Stomach (tissue), 9 donors: ENCODE results near the gene SPINT4. TPM values are rescaled to one million over a fixed set of nuclear protein-coding genes. Genes with fewer than 3 reads are reported as not detected.
A peak's percentile ranks its signal among the peaks of the same experiment; 100 is the strongest.

Experiments used
- DNase-seq, 2 donors: peaks; one replicate each; pipeline versions ENCODE4 v3.0.0 to v3.0.0-alpha.2; 2013 to 2019
- H3K27ac ChIP-seq, 5 donors: fragments of 200-600 bp in 4 of 5; sonication (generic) in 4 of 5; one replicate each; pipeline ENCODE4 v1.5.1; 2013 to 2019; ENCODE audit warnings: mild to moderate bottlenecking in 1 of 5, moderate library complexity in 1 of 5
- H3K27me3 ChIP-seq, 3 donors: fragments of 200-600 bp; sonication (generic); one replicate each; pipeline ENCODE4 v1.5.1; 2017 to 2019; ENCODE audit warnings: mixed run types in 1 of 3
- H3K36me3 ChIP-seq, 4 donors: fragments of 200-600 bp; sonication (generic); 1 replicate in 3 of 4; 2 replicates in 1 of 4; pipeline ENCODE4 v1.5.1; 2016 to 2019
- H3K4me1 ChIP-seq, 4 donors: fragments of 200-600 bp; sonication (generic); one replicate each; pipeline ENCODE4 v1.5.1; 2016 to 2019
- H3K4me3 ChIP-seq, 4 donors: fragments of 200-600 bp; sonication (generic) in 3 of 4; one replicate each; pipeline ENCODE4 v1.5.1; 2016 to 2019; ENCODE audit warnings: mild to moderate bottlenecking in 1 of 4
- H3K9me3 ChIP-seq, 4 donors: fragments of 200-600 bp; sonication (generic); one replicate each; pipeline ENCODE4 v1.5.1; 2016 to 2019
- EP300 ChIP-seq: sonication (generic); formaldehyde crosslinking; IDR thresholded peaks from one replicate; pipeline ENCODE4 v1.6.1; 2017; ENCODE audit warnings: antibody characterized with exemption
- POLR2A ChIP-seq, 4 donors: fragments of 450-650 bp; IDR thresholded peaks; one replicate each; pipeline ENCODE4 v1.6.1; 2016; ENCODE audit warnings: antibody characterized with exemption in 4 of 4, control low read depth in 2 of 4, mild to moderate bottlenecking in 1 of 4, moderate library complexity in 1 of 4
- POLR2AphosphoS5 ChIP-seq, 3 donors: sonication (generic); formaldehyde crosslinking; IDR thresholded peaks; one replicate each; pipeline ENCODE4 v1.6.1; 2016; ENCODE audit warnings: antibody characterized with exemption in 3 of 3
- WGBS, 5 donors: extraction: QIAGEN DNeasy Blood & Tissue Kit in 3 of 5; methylation state at CpG; one replicate each; pipeline versions ENCODE4 v1.1.5 to v1.1.7; 2013 to 2018; 5-methylcytosine and 5-hydroxymethylcytosine counted together
- intact Hi-C: fragments of 100-400 bp; cut with DNase I; formaldehyde crosslinking; loops from one replicate; pipeline ENCODE4 v1.15.1; 2023; ENCODE audit warnings: low total_unique reads
- polyA plus RNA-seq, 3 donors: library from polyadenylated mRNA; stranded (reverse); fragments of 200-250 nt; gene quantifications; one replicate each; pipeline ENCODE4 v1.2.3, GENCODE V29; 2013
- small RNA-seq, 4 donors: library from RNA; depleted of rRNA; stranded (forward); fragments of <200 nt; gene quantifications; one replicate each; pipeline ENCODE3, GENCODE V24; 2016
- total RNA-seq, 5 donors: library from RNA; depleted of rRNA; stranded (reverse); fragments of >200 nt; gene quantifications; one replicate each; pipeline versions ENCODE4 v1.1.0 to v1.2.3, GENCODE V29; 2014 to 2016
- TF ChIP-seq, protein P1 (sequence below), 7 experiments: fragments of 450-650 bp in 4 of 7; fragments of 200-600 bp in 3 of 7; sonication (generic) in 3 of 7; IDR thresholded peaks; one replicate each; pipeline ENCODE4 v1.5.1; 2016 to 2019; ENCODE audit warnings: antibody characterized with exemption in 7 of 7, control low read depth in 2 of 7, mild to moderate bottlenecking in 1 of 7
- donor health status: healthy with polysubstance abuse.
- donor health status: Bipolar disorder and iron deficiency.
- donor health status: healthy.

The SPINT4 gene
- total and polyA plus RNA-seq, 8 donors = not detected

GRCh38 chr20:45774945-45775344 lies 52.8 kb downstream of the SPINT4 start:
- no peak overlapping the region for H3K4me3 ChIP-seq
- no peak for TF ChIP-seq EP300
- TF ChIP-seq POLR2AphosphoS5 (IDR thresholded peaks at IDR 0.05) = no peak
- no peak for TF ChIP-seq POLR2A (IDR thresholded peaks at IDR 0.05)
- TF ChIP-seq, protein P1, sequence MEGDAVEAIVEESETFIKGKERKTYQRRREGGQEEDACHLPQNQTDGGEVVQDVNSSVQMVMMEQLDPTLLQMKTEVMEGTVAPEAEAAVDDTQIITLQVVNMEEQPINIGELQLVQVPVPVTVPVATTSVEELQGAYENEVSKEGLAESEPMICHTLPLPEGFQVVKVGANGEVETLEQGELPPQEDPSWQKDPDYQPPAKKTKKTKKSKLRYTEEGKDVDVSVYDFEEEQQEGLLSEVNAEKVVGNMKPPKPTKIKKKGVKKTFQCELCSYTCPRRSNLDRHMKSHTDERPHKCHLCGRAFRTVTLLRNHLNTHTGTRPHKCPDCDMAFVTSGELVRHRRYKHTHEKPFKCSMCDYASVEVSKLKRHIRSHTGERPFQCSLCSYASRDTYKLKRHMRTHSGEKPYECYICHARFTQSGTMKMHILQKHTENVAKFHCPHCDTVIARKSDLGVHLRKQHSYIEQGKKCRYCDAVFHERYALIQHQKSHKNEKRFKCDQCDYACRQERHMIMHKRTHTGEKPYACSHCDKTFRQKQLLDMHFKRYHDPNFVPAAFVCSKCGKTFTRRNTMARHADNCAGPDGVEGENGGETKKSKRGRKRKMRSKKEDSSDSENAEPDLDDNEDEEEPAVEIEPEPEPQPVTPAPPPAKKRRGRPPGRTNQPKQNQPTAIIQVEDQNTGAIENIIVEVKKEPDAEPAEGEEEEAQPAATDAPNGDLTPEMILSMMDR (IDR thresholded peaks at IDR 0.05) = no peak
- H3K27ac ChIP-seq = no peak overlapping the region
- H3K27me3 ChIP-seq = no peaks in the 10 kb centered on the region
- WGBS, 5 donors = 73 to 88% (median 79%) methylated on average over 2 of the region's 2 CpGs
- H3K9me3 ChIP-seq = no peaks in the 10 kb centered on the region
- DNase-seq = peak in 1 of 2 donors; percentile 62
- H3K4me1 ChIP-seq = peaks cover 25 to 44% (median 36%) of the 10 kb centered on the region in 4 donors
- intact Hi-C loops = loop anchor here (5.0 to 10.0 kb wide), 2 partner anchors 330 to 458 kb away; no protein-coding TSS in a partner anchor
- no peaks in the 10 kb centered on the region for H3K36me3 ChIP-seq

GRCh38 chr20:45775411-45775810 lies 53.3 kb downstream of the SPINT4 start:
- DNase-seq = no peak
- H3K9me3 ChIP-seq = no peaks in the 10 kb centered on the region
- no peak for TF ChIP-seq POLR2AphosphoS5 (IDR thresholded peaks at IDR 0.05)
- no peak for TF ChIP-seq POLR2A (IDR thresholded peaks at IDR 0.05)
- TF ChIP-seq EP300 = no peak
- TF ChIP-seq, protein P1 (IDR thresholded peaks at IDR 0.05) = no peak
- intact Hi-C loops = loop anchor here (10.0 kb wide), 1 partner anchor 331 kb away; no protein-coding TSS in a partner anchor
- 83 to 92% (median 89%) methylated on average over 6 of the region's 6 CpGs for WGBS, 5 donors
- no peak overlapping the region for H3K4me3 ChIP-seq
- H3K27ac ChIP-seq = no peak overlapping the region
- H3K4me1 ChIP-seq = peaks cover 30 to 49% (median 41%) of the 10 kb centered on the region in 4 donors
- H3K36me3 ChIP-seq = no peaks in the 10 kb centered on the region
- H3K27me3 ChIP-seq = no peaks in the 10 kb centered on the region

Small RNA genes lying within 50 kb of the gene (small RNA-seq; reads per million reads assigned to genes)
- gene MIR3617 (0 reads per million in 4 donors), gene SPINT5P (0 reads per million in 4 donors)

Other genes with a start within 250 kb of the SPINT4 start
- gene SPINT3, start 206.7 kb upstream of the SPINT4 start, total RNA-seq = not detected
- gene SPINT3, start 206.7 kb upstream of the SPINT4 start, polyA plus RNA-seq = not detected
- gene WFDC6, start 182.9 kb upstream of the SPINT4 start, total RNA-seq = not detected
- gene WFDC6, start 182.9 kb upstream of the SPINT4 start, polyA plus RNA-seq = not detected
- gene EPPIN, start 174.9 kb upstream of the SPINT4 start, total RNA-seq = not detected
- gene EPPIN, start 174.9 kb upstream of the SPINT4 start, polyA plus RNA-seq = not detected
- gene WFDC8, start 143.1 kb upstream of the SPINT4 start, total RNA-seq = not detected
- gene WFDC8, start 143.1 kb upstream of the SPINT4 start, polyA plus RNA-seq = not detected
- gene WFDC10A, start 92.6 kb upstream of the SPINT4 start, total RNA-seq = not detected
- gene WFDC10A, start 92.6 kb upstream of the SPINT4 start, polyA plus RNA-seq = not detected
- not detected for gene WFDC9, start 91.1 kb upstream of the SPINT4 start, total RNA-seq
- gene WFDC9, start 91.1 kb upstream of the SPINT4 start, polyA plus RNA-seq = not detected
- gene WFDC11, start 52.1 kb upstream of the SPINT4 start, total RNA-seq = not detected
- not detected for gene WFDC11, start 52.1 kb upstream of the SPINT4 start, polyA plus RNA-seq
- not detected for gene WFDC13, start 20.3 kb upstream of the SPINT4 start, total RNA-seq
- not detected for gene WFDC13, start 20.3 kb upstream of the SPINT4 start, polyA plus RNA-seq
- gene WFDC10B, start 17.3 kb upstream of the SPINT4 start, total RNA-seq = 1 to 10 TPM in 1 of 5 donors, not detected in 4; 4.3 TPM
- 1 to 10 TPM in 1 of 3 donors, not detected in 2; 1.6 TPM for gene WFDC10B, start 17.3 kb upstream of the SPINT4 start, polyA plus RNA-seq
- gene WFDC3, start 69.5 kb downstream of the SPINT4 start, total RNA-seq = 1 to 10 TPM in 1 of 5 donors, not detected in 4; 2.8 TPM
- gene WFDC3, start 69.5 kb downstream of the SPINT4 start, polyA plus RNA-seq = 10 to 100 TPM in 1 of 3 donors, 1 to 10 TPM in 2; 1.7 to 18.8 (median 9.2) TPM
- gene DNTTIP1, start 69.6 kb downstream of the SPINT4 start, total RNA-seq = 10 to 100 TPM in 4 of 5 donors, 1 to 10 TPM in 1; 9.6 to 76.8 (median 34.1) TPM
- gene DNTTIP1, start 69.6 kb downstream of the SPINT4 start, polyA plus RNA-seq = 10 to 100 TPM; 27.2 to 56.8 (median 43.0) TPM
- gene UBE2C, start 90.3 kb downstream of the SPINT4 start, total RNA-seq = 10 to 100 TPM in 4 of 5 donors, not detected in 1; 10.5 to 37.5 (median 13.4) TPM
- gene UBE2C, start 90.3 kb downstream of the SPINT4 start, polyA plus RNA-seq = 10 to 100 TPM; 13.1 to 72.2 (median 39.0) TPM
- 1 to 10 TPM in 1 of 5 donors, not detected in 4; 4.9 TPM for gene TNNC2, start 105.0 kb downstream of the SPINT4 start, total RNA-seq
- 10 to 100 TPM in 1 of 3 donors, 1 to 10 TPM in 1, not detected in 1; 3.0 to 12.4 TPM for gene TNNC2, start 105.0 kb downstream of the SPINT4 start, polyA plus RNA-seq
- 100 to 1,000 TPM in 1 of 5 donors, 10 to 100 TPM in 4; 20.4 to 120 (median 48.3) TPM for gene SNX21, start 111.5 kb downstream of the SPINT4 start, total RNA-seq
- 10 to 100 TPM; 15.2 to 23.5 (median 16.7) TPM for gene SNX21, start 111.5 kb downstream of the SPINT4 start, polyA plus RNA-seq
- 100 to 1,000 TPM in 3 of 5 donors, 10 to 100 TPM in 2; 26.6 to 216 (median 131) TPM for gene ACOT8, start 135.0 kb downstream of the SPINT4 start, total RNA-seq
- gene ACOT8, start 135.0 kb downstream of the SPINT4 start, polyA plus RNA-seq = 10 to 100 TPM; 36.8 to 63.7 (median 58.3) TPM
- gene ZSWIM3, start 135.3 kb downstream of the SPINT4 start, total RNA-seq = 1 to 10 TPM in 2 of 5 donors, under 1 TPM in 2, not detected in 1; 0.87 to 2.3 (median 1.6) TPM
- 1 to 10 TPM; 1.4 to 2.1 (median 1.8) TPM for gene ZSWIM3, start 135.3 kb downstream of the SPINT4 start, polyA plus RNA-seq
- 10 to 100 TPM in 2 of 5 donors, 1 to 10 TPM in 3; 2.3 to 13.4 (median 3.8) TPM for gene ZSWIM1, start 158.9 kb downstream of the SPINT4 start, total RNA-seq
- gene ZSWIM1, start 158.9 kb downstream of the SPINT4 start, polyA plus RNA-seq = 1 to 10 TPM; 1.7 to 3.4 (median 3.4) TPM
- gene SPATA25, start 165.3 kb downstream of the SPINT4 start, total RNA-seq = 10 to 100 TPM in 2 of 5 donors, 1 to 10 TPM in 1, not detected in 2; 4.2 to 15.5 (median 13.9) TPM
- under 1 TPM in 2 of 3 donors, not detected in 1; 0.50 to 0.85 TPM for gene SPATA25, start 165.3 kb downstream of the SPINT4 start, polyA plus RNA-seq
- gene NEURL2, start 168.9 kb downstream of the SPINT4 start, total RNA-seq = 10 to 100 TPM in 2 of 5 donors, 1 to 10 TPM in 2, not detected in 1; 3.9 to 29.9 (median 9.6) TPM
- 1 to 10 TPM; 3.3 to 3.8 (median 3.7) TPM for gene NEURL2, start 168.9 kb downstream of the SPINT4 start, polyA plus RNA-seq
- gene CTSA, start 169.0 kb downstream of the SPINT4 start, total RNA-seq = 100 to 1,000 TPM in 3 of 5 donors, 10 to 100 TPM in 2; 29.9 to 292 (median 132) TPM
- 10 to 100 TPM; 30.1 to 66.9 (median 48.4) TPM for gene CTSA, start 169.0 kb downstream of the SPINT4 start, polyA plus RNA-seq
- gene PLTP, start 189.8 kb downstream of the SPINT4 start, total RNA-seq = 100 to 1,000 TPM in 2 of 5 donors, 10 to 100 TPM in 3; 22.0 to 313 (median 70.1) TPM
- gene PLTP, start 189.8 kb downstream of the SPINT4 start, polyA plus RNA-seq = 10 to 100 TPM; 51.5 to 58.6 (median 53.2) TPM
- gene PCIF1, start 212.3 kb downstream of the SPINT4 start, total RNA-seq = 10 to 100 TPM; 22.2 to 41.4 (median 32.5) TPM
- gene PCIF1, start 212.3 kb downstream of the SPINT4 start, polyA plus RNA-seq = 10 to 100 TPM; 21.0 to 25.1 (median 21.1) TPM
- 10 to 100 TPM in 4 of 5 donors, 1 to 10 TPM in 1; 8.3 to 72.3 (median 38.5) TPM for gene ZNF335, start 249.9 kb downstream of the SPINT4 start, total RNA-seq
- gene ZNF335, start 249.9 kb downstream of the SPINT4 start, polyA plus RNA-seq = 10 to 100 TPM in 1 of 3 donors, 1 to 10 TPM in 2; 7.2 to 12.0 (median 9.3) TPM